Heart left ventricle (tissue), 16 donors: ENCODE results near the gene ASTN2. TPM values are rescaled to one million over a fixed set of nuclear protein-coding genes. Genes with fewer than 3 reads are reported as not detected.

Source experiments
- ATAC-seq, 4 donors: fragments of 200-7000 bp; cut with Tn5 transposase; one replicate each; pipeline ENCODE4 v1.9.1; 2020 to 2022; ENCODE audit warnings: moderate library complexity in 4 of 4, mild to moderate bottlenecking in 3 of 4, moderate number of reproducible peaks in 1 of 4
- DNase-seq, 5 donors: peaks; one replicate each; pipeline ENCODE4 v3.0.0-alpha.2; 2020
- H3K27ac ChIP-seq, 12 donors: fragments of 200-600 bp; sonication (generic) in 4 of 12; one replicate each; pipeline versions ENCODE4 v1.5.0 to v1.8.0; 2016 to 2022; ENCODE audit warnings: mild to moderate bottlenecking in 2 of 12
- H3K27me3 ChIP-seq, 9 donors: fragments of 200-600 bp; sonication (generic) in 2 of 9; one replicate each; pipeline versions ENCODE4 v1.5.1 to v1.8.0; 2016 to 2022; ENCODE audit warnings: mild to moderate bottlenecking in 3 of 9
- H3K36me3 ChIP-seq, 9 donors: fragments of 200-600 bp; sonication (generic) in 2 of 9; one replicate each; pipeline versions ENCODE4 v1.5.0 to v1.8.0; 2018 to 2022; ENCODE audit warnings: mild to moderate bottlenecking in 2 of 9
- H3K4me1 ChIP-seq, 12 donors: fragments of 200-600 bp; sonication (generic) in 4 of 12; one replicate each; pipeline versions ENCODE4 v1.5.0 to v1.8.0; 2016 to 2022; ENCODE audit warnings: mild to moderate bottlenecking in 3 of 12
- H3K4me3 ChIP-seq, 12 donors: fragments of 200-600 bp; sonication (generic) in 4 of 12; one replicate each; pipeline versions ENCODE4 v1.5.0 to v1.8.0; 2017 to 2022; ENCODE audit warnings: mild to moderate bottlenecking in 9 of 12, moderate library complexity in 4 of 12
- H3K9me3 ChIP-seq, 12 donors: fragments of 200-600 bp; sonication (generic) in 4 of 12; one replicate each; pipeline versions ENCODE4 v1.5.0 to v1.8.0; 2016 to 2022; ENCODE audit warnings: mild to moderate bottlenecking in 1 of 12
- POLR2A ChIP-seq, 2 donors: fragments of 450-650 bp; IDR thresholded peaks; one replicate each; pipeline ENCODE4 v1.6.1; 2017; ENCODE audit warnings: antibody characterized with exemption in 2 of 2, mild to moderate bottlenecking in 2 of 2, moderate library complexity in 2 of 2
- WGBS, 4 donors: extraction: QIAGEN DNeasy Blood & Tissue Kit in 2 of 4; methylation state at CpG; one replicate each; pipeline versions ENCODE4 v1.1.5 to v1.1.7; 2013 to 2018; 5-methylcytosine and 5-hydroxymethylcytosine counted together
- intact Hi-C, 10 donors: fragments of 100-400 bp; cut with DNase I; formaldehyde crosslinking; loops; one replicate each; pipeline versions ENCODE4 v1.11.1 to v1.14.2; 2022
- polyA plus RNA-seq, 2 donors: library from polyadenylated mRNA; stranded (reverse); fragments of 200-250 nt; gene quantifications; one replicate each; pipeline ENCODE4 v1.2.3, GENCODE V29; 2013
- total RNA-seq, 9 donors: library from RNA; depleted of rRNA in 2 of 9; stranded (reverse); fragments of >200 nt in 2 of 9; fragmentation: NEBNext Ultra II Directional in 3 of 9; extraction: Animal tissue kit (Norgen Biotek cat#: 25700) in 3 of 9; gene quantifications; one replicate each; pipeline versions ENCODE4 v1.1.0 to v1.2.4, GENCODE V29; 2016 to 2023
- TF ChIP-seq, protein P1 (sequence below), 12 donors: fragments of 200-600 bp; sonication (generic) in 4 of 12; IDR thresholded peaks; one replicate each; pipeline versions ENCODE4 v1.5.0 to v1.8.0; 2018 to 2022; ENCODE audit warnings: antibody characterized with exemption in 12 of 12, mild to moderate bottlenecking in 5 of 12
- donor health status: ischemic (EF 13 %, LVEDD 7.1; RV severe dilation, severe dysfunction).
- donor health status: healthy with polysubstance abuse.
- donor health status: DM: no; HTN: yes; CAD: no.
- donor health status: DM: no; HTN: no; CAD: no.
- donor health status: ischemic (EF 25% LVEDD 6.9; RV normal size, moderate dysfunction).
- donor health status: ischemic (EF 25% LVEDD 5.7; RV mildly dilated, moderate dysfunction).
- donor health status: healthy.
- donor health status: DM: yes; HTN: yes; CAD: no.
- donor health status: ischemic (EF 35%, LVEDD 5.7; RV mildly dilated, moderate dysfunction).
- donor health status: nonischemic (EF 11% LVEDD 7.7; RV severe dilation, severe dysfunction).
- donor health status: DM: yes; HTN: yes; CAD: no.
- donor health status: PGD.
- donor health status: ischemic (EF 29% LVEDD 5.4; RV normal size, mild dysfunction).
- donor health status: nonischemic (EF 23%, LVEDD 6.1; RV moderate dilation, normal function).

Gene ASTN2
- total and polyA plus RNA-seq, 11 donors = 2.5 to 6.0 (median 3.5) TPM

DNA sequence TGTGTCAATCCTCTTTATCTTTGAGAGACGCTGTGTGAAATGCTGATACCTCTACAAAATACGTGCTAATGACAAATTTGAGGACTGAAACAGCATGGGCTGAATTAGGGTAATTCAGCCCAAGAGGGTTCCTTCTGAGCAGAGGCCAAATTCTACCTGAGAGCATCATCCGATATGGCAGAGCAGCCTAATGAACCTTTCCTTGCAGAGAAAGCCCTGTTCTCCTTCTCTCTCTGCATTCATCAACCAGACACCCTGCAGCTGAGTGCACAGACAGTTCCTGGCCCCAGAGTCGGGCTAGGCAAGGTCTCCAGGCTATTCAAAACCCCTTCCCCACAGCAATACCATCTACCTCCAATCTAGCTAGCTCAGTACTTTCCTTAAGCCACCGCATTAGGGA is 649.8 kb downstream of the ASTN2 start:
- no peaks in the 10 kb centered on the region for H3K9me3 ChIP-seq
- WGBS, 4 donors = 34 to 41% (median 38%) methylated on average over 5 of the region's 5 CpGs
- H3K27ac ChIP-seq = no peak overlapping the region
- peaks cover 0 to 8% (median 0%) of the 10 kb centered on the region in 9 donors for H3K27me3 ChIP-seq
- DNase-seq = no peak
- TF ChIP-seq, protein P1, sequence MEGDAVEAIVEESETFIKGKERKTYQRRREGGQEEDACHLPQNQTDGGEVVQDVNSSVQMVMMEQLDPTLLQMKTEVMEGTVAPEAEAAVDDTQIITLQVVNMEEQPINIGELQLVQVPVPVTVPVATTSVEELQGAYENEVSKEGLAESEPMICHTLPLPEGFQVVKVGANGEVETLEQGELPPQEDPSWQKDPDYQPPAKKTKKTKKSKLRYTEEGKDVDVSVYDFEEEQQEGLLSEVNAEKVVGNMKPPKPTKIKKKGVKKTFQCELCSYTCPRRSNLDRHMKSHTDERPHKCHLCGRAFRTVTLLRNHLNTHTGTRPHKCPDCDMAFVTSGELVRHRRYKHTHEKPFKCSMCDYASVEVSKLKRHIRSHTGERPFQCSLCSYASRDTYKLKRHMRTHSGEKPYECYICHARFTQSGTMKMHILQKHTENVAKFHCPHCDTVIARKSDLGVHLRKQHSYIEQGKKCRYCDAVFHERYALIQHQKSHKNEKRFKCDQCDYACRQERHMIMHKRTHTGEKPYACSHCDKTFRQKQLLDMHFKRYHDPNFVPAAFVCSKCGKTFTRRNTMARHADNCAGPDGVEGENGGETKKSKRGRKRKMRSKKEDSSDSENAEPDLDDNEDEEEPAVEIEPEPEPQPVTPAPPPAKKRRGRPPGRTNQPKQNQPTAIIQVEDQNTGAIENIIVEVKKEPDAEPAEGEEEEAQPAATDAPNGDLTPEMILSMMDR (IDR thresholded peaks at IDR 0.05) = no peak
- no peak for TF ChIP-seq POLR2A (IDR thresholded peaks at IDR 0.05)
- intact Hi-C loops = no loop called here
- no peaks in the 10 kb centered on the region for H3K36me3 ChIP-seq
- H3K4me3 ChIP-seq = no peak overlapping the region
- ATAC-seq = no peak
- H3K4me1 ChIP-seq = no peaks in the 10 kb centered on the region

DNA sequence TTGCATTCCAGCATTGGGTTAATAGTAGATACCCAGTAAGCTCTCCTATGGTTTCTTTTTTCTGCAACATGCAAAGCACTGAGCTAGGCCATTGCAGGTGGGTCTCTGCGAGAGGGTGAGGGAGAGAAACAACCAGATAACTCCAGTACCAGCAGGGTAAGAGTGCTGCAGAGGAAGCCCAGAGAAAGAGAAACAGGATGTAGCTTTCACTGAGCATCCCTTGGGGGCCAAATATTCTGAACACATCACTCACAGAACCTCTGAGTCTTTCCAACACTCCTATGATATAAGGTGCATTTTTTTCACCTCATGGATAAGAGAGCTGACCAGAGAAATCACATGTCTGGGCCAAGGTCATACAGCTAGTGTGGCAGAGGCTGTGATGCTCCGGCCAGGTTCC is 651.1 kb downstream of the ASTN2 start:
- Histone ChIP-seq H3K27me3 (peaks cover 0 to 8% (median 0%) of the 10 kb centered on the region in 9 donors), H3K9me3 (no peaks in the 10 kb centered on the region), H3K4me1 (no peaks in the 10 kb centered on the region), H3K4me3 (no peak overlapping the region), H3K36me3 (no peaks in the 10 kb centered on the region), H3K27ac (no peak overlapping the region)
- WGBS, 4 donors = 46 to 67% (median 58%) methylated on average over 1 to 2 of the region's 2 CpGs
- TF ChIP-seq, protein P1 (IDR thresholded peaks at IDR 0.05) = no peak
- no peak for TF ChIP-seq POLR2A (IDR thresholded peaks at IDR 0.05)
- intact Hi-C loops = no loop called here
- DNase-seq (no peak), ATAC-seq (no peak)

DNA sequence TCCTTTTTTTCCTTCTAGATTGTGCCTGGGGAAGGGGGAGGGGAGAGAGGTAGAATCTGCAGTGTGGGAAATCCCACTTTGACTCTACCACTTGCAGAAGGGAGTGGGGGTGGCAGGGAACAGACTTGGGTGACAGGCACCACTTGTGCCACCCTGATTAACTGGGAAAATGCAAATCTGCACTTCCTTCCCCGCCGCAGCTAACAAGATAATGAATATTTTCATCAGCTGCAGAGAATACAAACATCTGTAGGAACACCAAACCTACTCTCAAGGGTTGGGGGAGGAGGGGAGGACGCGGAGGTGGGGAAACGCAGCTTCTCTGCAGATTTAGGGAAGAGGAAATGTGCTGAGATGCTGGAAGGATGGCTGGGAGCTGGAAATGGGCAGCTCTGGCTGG is 654.2 kb downstream of the ASTN2 start:
- no peak for DNase-seq
- H3K4me3 ChIP-seq = no peak overlapping the region
- H3K9me3 ChIP-seq = peaks cover 0 to 6% (median 0%) of the 10 kb centered on the region in 12 donors
- no peak for ATAC-seq
- no peaks in the 10 kb centered on the region for H3K36me3 ChIP-seq
- TF ChIP-seq POLR2A (IDR thresholded peaks at IDR 0.05) = no peak
- TF ChIP-seq, protein P1 (IDR thresholded peaks at IDR 0.05) = no peak
- H3K27me3 ChIP-seq = peaks cover 0 to 8% (median 0%) of the 10 kb centered on the region in 9 donors
- WGBS, 4 donors = 23 to 37% (median 27%) methylated on average over 5 of the region's 5 CpGs
- H3K27ac ChIP-seq = no peak overlapping the region
- no peaks in the 10 kb centered on the region for H3K4me1 ChIP-seq
- intact Hi-C loops = no loop called here

DNA sequence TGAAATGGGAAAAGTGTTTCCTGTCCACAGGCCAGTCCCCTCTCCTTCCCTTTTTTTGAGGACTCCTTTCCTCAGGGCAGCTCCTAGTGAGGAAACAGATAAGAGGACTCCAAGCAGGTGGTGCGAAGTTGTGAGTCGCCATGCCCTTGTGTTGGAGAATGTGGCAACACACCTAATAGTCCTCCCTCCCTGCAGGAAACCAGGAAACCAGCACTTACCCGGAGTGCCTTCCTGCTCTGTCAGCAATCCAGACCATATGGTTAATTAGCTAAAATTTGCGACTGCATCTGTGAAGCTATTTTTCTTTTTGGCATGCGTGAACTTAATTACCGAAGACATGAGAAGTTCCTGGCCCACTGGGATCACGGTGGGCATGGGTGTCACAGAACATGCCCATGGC is 657.8 kb downstream of the ASTN2 start:
- H3K9me3 ChIP-seq = peaks cover 0 to 8% (median 0%) of the 10 kb centered on the region in 12 donors
- H3K27ac ChIP-seq = no peak overlapping the region

More for the DNA sequence above, 657.8 kb downstream of the ASTN2 start:
- intact Hi-C loops = no loop called here
- TF ChIP-seq POLR2A (IDR thresholded peaks at IDR 0.05) = no peak
- TF ChIP-seq, protein P1 (IDR thresholded peaks at IDR 0.05) = no peak
- Histone ChIP-seq H3K36me3 (no peaks in the 10 kb centered on the region), H3K4me3 (no peak overlapping the region), H3K4me1 (no peaks in the 10 kb centered on the region), H3K27me3 (no peaks in the 10 kb centered on the region)
- DNase-seq (no peak), ATAC-seq (no peak)
- WGBS, 4 donors = 34 to 55% (median 38%) methylated on average over 7 of the region's 7 CpGs
